22Rv1 (cell line): ENCODE results near the gene DDX39A.

ENCODE experiments used
- CTCF ChIP-seq: fragments of 450-650 bp; IDR thresholded peaks from 2 replicates; pipeline ENCODE4 v1.5.1; 2017; ENCODE audit warnings: mild to moderate bottlenecking
- ZFX ChIP-seq: fragments of 450-650 bp; IDR thresholded peaks from 2 replicates; pipeline ENCODE4 v1.6.1; 2017; ENCODE audit warnings: antibody characterized with exemption, borderline replicate concordance

- no peak for TF ChIP-seq CTCF
- TF ChIP-seq ZFX = no peak
Measured at GRCh38 chr19:14410091-14411051, 8.8 kb downstream of the DDX39A start.
